Measurements from ENCODE around the gene DENND4A.
"Not testable (repeated sequence)": the region's sequence is repeated elsewhere in the genome, so short reads cannot be mapped to it uniquely, and the experiment has no call there.

DENND4A gene

DNA sequence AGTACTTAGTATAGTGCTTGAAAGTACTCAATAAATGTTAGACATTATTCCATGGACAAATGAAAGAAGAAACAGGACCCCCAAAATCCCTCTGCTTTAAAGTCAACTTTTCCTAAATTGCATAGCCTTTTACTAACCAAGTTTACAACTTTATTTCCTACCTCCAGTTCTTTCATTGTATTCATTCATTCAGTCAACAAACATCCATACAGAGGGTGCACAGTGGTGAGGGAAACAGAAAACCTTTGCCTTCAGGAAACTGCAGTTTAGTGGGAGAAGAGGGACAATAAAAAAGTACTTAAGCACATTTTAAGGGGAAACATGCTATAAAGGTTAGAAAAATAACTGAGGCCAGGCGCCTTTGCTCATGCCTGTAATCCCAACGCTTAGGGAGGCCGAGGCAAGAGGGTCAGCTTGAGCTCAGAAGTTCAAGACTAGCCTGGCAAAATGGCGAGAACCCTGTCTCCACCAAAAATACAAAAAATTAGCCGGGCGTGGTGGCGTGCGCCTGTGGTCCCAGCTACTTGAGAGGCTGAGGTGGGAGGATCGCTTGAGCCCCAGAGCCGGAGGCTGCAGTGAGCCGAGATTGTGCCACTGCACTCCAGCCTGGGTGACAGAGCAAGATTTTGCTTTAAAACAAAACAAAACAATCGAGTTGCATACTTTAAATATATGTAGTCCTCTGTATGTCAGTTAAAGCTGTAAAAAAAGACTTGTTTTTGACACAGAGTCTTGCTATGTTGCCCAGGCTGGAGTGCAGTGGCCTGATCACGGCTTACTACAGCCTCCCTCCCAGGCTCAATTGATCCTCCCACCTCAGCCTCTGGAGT is 1.1 kb upstream of the DENND4A start:
- TF ChIP-seq POLR2AphosphoS5 (IDR thresholded peaks at IDR 0.05; ENCODE audit: low read depth, low read length), result no peak
- no peak for TF ChIP-seq POLR2A (IDR thresholded peaks at IDR 0.05; ENCODE audit: low read depth, low read length)
- TF ChIP-seq TAF1 (IDR thresholded peaks at IDR 0.05; ENCODE audit: borderline replicate concordance, low read depth, low read length), result no peak
- DNase-seq (ENCODE audit: insufficient read length) (no peak), FAIRE-seq (no peak)

- no peak; the same call in 1 of the 2 replicates for TF ChIP-seq POLR2AphosphoS5 (IDR thresholded peaks at IDR 0.05; ENCODE audit: low read depth, low read length)
- no peak; the same call in 1 of the 2 replicates for TF ChIP-seq POLR2A (IDR thresholded peaks at IDR 0.05; ENCODE audit: low read depth, low read length)
- TF ChIP-seq TAF1 (IDR thresholded peaks at IDR 0.05; ENCODE audit: borderline replicate concordance, low read depth, low read length), result no peak
- peak; percentile 67 for FAIRE-seq
- no peak for DNase-seq (ENCODE audit: insufficient read length)
These were observed 557 bp downstream of the DENND4A start for GRCh38 chr15:65791335-65792137.

DNA sequence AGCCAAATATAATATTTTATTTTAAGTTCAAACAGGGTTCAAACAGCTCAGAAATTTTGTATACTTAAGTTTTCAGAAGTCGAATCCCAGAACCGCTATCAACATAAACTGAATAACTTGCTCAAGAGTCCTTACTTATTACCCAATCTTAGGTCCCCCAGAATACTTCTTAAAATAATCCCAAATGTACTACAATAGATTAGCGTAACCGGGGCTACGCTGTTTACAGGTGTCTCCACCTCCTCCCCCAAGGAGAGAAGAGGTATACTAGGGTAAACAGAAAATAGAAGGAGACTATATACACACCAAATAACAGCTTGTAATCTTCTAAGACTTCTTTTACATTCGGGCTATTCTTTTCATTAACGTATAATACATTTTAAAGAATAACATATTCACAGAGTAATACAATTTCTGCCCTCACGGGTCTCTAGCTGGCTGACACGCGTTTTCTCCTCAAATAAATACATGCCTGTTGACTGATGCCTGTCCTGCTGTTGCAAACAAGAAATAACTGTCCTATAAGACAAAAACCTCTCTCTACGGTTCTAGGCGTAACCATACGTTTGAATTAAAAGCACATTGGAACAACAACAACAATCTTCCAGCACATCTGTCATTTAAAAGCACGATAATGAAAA is 1.3 kb downstream of the DENND4A start:
- TF ChIP-seq TAF1 (IDR thresholded peaks at IDR 0.05; ENCODE audit: borderline replicate concordance, low read depth, low read length) (no peak), POLR2AphosphoS5 (IDR thresholded peaks at IDR 0.05; ENCODE audit: low read depth, low read length) (no peak), POLR2A (IDR thresholded peaks at IDR 0.05; ENCODE audit: low read depth, low read length) (no peak)
- FAIRE-seq (peak; percentile 42), DNase-seq (ENCODE audit: insufficient read length) (no peak)

GRCh38 chr15:65789759-65790425 is 2.2 kb downstream of the DENND4A start:
- DNase-seq (ENCODE audit: insufficient read length), result no peak
- FAIRE-seq, result peak; percentile 53
- no peak for TF ChIP-seq POLR2A (IDR thresholded peaks at IDR 0.05; ENCODE audit: low read depth, low read length)
- TF ChIP-seq POLR2AphosphoS5 (IDR thresholded peaks at IDR 0.05; ENCODE audit: low read depth, low read length), result no peak
- no peak for TF ChIP-seq TAF1 (IDR thresholded peaks at IDR 0.05; ENCODE audit: borderline replicate concordance, low read depth, low read length)

DNA sequence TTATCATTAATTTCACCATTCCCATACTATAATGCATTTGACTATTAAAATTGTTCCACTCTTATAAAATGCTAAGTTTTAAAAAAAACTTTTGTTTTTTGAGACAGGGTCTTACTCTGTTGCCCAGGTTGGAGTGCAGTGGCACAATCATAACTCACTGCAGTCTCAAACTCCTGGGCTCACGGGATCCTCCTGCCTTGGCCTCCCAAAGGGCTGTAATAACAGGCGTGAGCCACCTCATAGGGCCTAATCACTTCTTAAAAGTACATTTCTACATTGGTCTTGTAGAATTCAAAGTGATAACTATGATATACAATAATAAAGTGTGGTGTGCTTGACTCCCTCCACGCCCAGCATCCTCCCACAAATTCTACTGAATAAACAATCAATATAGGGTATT is 3.0 kb downstream of the DENND4A start:
- FAIRE-seq, result no peak
- DNase-seq (ENCODE audit: insufficient read length), result no peak
- TF ChIP-seq POLR2AphosphoS5 (IDR thresholded peaks at IDR 0.05; ENCODE audit: low read depth, low read length), result no peak
- no peak for TF ChIP-seq TAF1 (IDR thresholded peaks at IDR 0.05; ENCODE audit: borderline replicate concordance, low read depth, low read length)
- no peak for TF ChIP-seq POLR2A (IDR thresholded peaks at IDR 0.05; ENCODE audit: low read depth, low read length)

DNA sequence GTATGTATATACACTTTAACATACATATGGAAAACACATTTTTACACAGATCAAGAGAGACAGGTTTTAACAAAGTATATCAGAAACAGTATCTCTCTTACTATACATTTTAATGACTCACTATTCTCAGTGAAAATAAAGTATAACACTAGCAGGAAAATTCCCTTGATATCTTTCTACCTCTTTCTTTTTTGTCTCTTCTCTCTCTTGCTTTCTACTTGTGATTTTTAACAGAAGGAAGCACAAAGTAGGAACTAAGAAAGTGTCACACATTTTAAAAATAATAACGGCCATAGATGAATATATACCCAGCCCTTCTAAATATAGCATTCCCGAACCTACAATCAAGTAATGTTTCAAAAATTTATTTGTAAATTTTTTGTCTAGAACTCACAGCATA is 4.8 kb downstream of the DENND4A start:
- peak; percentile 21 for FAIRE-seq
- no peak for TF ChIP-seq TAF1 (IDR thresholded peaks at IDR 0.05; ENCODE audit: borderline replicate concordance, low read depth, low read length)
- no peak for TF ChIP-seq POLR2A (IDR thresholded peaks at IDR 0.05; ENCODE audit: low read depth, low read length)
- no peak for TF ChIP-seq POLR2AphosphoS5 (IDR thresholded peaks at IDR 0.05; ENCODE audit: low read depth, low read length)
- no peak for DNase-seq (ENCODE audit: insufficient read length)

DNA sequence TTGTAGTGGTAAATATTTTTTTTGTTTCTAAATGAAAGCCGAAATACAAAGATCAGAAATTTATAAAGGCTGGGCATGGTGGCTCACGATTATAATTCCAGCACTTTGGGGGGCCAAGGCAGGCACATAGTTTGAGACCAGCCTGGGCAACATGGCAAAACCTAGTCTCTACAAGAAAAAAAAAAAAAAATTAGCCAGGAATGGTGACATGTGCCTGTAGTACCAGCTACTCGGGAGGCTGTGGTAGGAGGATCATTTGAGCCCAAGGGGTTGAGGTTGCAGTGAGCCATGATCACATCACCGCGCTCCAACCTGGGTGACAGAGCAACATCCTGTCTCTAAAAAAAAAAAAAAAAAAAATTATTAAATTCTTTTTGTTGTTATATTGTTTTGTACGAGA is 6.9 kb downstream of the DENND4A start:
- DNase-seq (ENCODE audit: insufficient read length) (no peak), FAIRE-seq (no peak)
- TF ChIP-seq TAF1 (IDR thresholded peaks at IDR 0.05; ENCODE audit: borderline replicate concordance, low read depth, low read length) (no peak), POLR2AphosphoS5 (IDR thresholded peaks at IDR 0.05; ENCODE audit: low read depth, low read length) (no peak), POLR2A (IDR thresholded peaks at IDR 0.05; ENCODE audit: low read depth, low read length) (no peak)

GRCh38 chr15:65783872-65784271 is 8.2 kb downstream of the DENND4A start:
- FAIRE-seq (no peak), DNase-seq (ENCODE audit: insufficient read length) (no peak)
- TF ChIP-seq POLR2A (IDR thresholded peaks at IDR 0.05; ENCODE audit: low read depth, low read length) (no peak), POLR2AphosphoS5 (IDR thresholded peaks at IDR 0.05; ENCODE audit: low read depth, low read length) (no peak), TAF1 (IDR thresholded peaks at IDR 0.05; ENCODE audit: borderline replicate concordance, low read depth, low read length) (no peak)

- FAIRE-seq (no peak), DNase-seq (ENCODE audit: insufficient read length) (no peak)
- no peak for TF ChIP-seq POLR2AphosphoS5 (IDR thresholded peaks at IDR 0.05; ENCODE audit: low read depth, low read length)
These were observed 10.0 kb downstream of the DENND4A start for GRCh38 chr15:65782096-65782495.

DNA sequence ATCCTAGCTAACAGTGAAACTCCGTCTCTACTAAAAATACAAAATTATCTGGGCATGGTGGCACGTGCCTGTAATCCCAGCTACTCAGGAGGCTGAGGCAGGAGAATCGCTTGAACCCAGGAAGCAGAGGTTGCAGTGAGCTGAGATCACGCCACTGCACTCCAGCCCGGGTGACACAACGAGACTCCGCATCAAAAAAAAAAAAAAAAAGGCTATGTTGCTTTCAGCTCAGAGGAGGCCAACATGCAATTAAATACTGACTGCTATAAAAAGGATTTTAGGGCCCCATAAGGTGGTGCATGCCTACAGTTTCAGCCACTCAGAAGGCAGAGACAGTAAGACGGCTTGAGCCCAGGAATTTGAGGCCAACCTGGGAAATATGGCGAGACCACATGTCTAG is 13.4 kb downstream of the DENND4A start:
- DNase-seq (ENCODE audit: insufficient read length), result not testable (repeated sequence)

GRCh38 chr15:65778269-65778668 is 13.8 kb downstream of the DENND4A start:
- TF ChIP-seq POLR2AphosphoS5 (IDR thresholded peaks at IDR 0.05; ENCODE audit: low read depth, low read length), result no peak
- TF ChIP-seq POLR2A (IDR thresholded peaks at IDR 0.05; ENCODE audit: low read depth, low read length), result no peak
- no peak for TF ChIP-seq TAF1 (IDR thresholded peaks at IDR 0.05; ENCODE audit: borderline replicate concordance, low read depth, low read length)
- DNase-seq (ENCODE audit: insufficient read length) (no peak), FAIRE-seq (no peak)

More for the DNA sequence above, 13.4 kb downstream of the DENND4A start:
- not testable (repeated sequence) for FAIRE-seq

Measured in GM12892 (cell line).